GM11168 (cell line): ENCODE results near the gene MBD3L5.
"Not testable (repeated sequence)": the region's sequence is repeated elsewhere in the genome, so short reads cannot be mapped to it uniquely, and the experiment has no call there.

Experiments used
- in situ Hi-C: fragments of 300-500 bp; cut with MboI; formaldehyde crosslinking; loops from one replicate; pipeline ENCODE4 v1.12.0; 2022; ENCODE audit warnings: low sequenced_read_pairs; ENCODE audit not compliant: unreplicated experiment

MBD3L5 gene

DNA sequence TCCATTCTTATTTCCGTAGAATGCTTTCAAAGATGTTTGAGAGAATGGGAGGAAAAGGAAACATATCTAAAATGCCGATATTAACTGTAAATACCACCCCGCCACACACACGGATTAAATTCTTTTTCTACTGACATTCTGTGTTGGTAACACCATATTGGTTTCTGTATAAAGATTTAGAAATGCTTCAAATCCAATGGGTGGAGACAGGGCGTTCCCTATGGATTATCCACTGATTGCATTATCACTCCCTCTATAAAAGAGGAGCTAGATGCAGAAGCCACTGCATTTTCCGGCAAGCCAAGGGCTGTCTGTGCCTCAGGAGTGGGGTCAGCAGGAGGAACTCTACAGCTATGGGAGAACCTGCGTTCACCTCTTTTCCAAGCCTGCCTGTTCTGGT, 18.6 kb downstream of the MBD3L5 start, which contains the start of gene MBD3L2:
TSS of gene MBD3L2 (plus strand) at position 301 of the 400 bp plus-strand sequence. CDS start at position 354, 53 bp downstream.
- in situ Hi-C loops, result not testable (repeated sequence)

- in situ Hi-C loops, result not testable (repeated sequence)
These were observed 21.0 kb downstream of the MBD3L5 start for GRCh38 chr19:7051421-7051820.

GRCh38 chr19:7052896-7053295, 22.5 kb downstream of the MBD3L5 start:
- in situ Hi-C loops, result not testable (repeated sequence)

DNA sequence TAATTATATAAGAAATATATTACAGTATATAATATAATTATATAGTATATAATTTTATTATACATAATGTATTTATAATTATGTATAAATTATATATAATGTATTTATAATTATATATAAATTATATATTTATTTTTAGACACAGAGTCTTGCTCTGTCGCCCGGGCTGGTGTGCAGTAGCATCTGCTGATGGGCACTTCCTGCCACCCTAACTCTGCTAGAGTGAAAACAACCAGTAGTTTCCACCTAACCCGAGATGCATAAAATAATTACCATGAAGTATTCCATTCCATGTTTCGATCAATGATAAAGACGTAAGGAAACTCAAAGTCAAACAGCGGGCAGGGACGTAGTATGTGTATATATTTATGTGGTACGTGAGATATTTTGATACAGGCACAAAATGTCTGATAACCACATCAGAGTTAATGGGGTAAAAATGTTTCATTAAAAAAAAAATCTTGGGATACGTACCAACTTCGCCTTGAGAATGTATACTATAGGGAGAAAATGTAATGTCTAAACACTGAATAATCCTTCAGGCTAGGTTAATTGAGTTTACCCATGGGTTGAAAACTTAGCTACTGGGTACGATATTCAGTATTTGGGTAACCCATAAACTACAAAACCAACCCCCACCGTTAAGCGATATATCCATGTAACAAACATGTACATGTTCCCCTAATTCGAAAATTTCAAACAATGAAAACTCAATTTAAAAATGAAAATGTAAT, 24.4 kb downstream of the MBD3L5 start:
- in situ Hi-C loops, result not testable (repeated sequence)

GRCh38 chr19:7055679-7056078, 25.3 kb downstream of the MBD3L5 start:
- in situ Hi-C loops, result not testable (repeated sequence)

GRCh38 chr19:7056371-7056770, 26.0 kb downstream of the MBD3L5 start:
- in situ Hi-C loops, result not testable (repeated sequence)

GRCh38 chr19:7058576-7058975, 28.2 kb downstream of the MBD3L5 start, which contains the start of gene MBD3L3:
Gene MBD3L3 (minus strand): TSS chr19:7058676. CDS start chr19:7058605, 71 bp downstream.
- in situ Hi-C loops, result not testable (repeated sequence)

GRCh38 chr19:7059977-7060376, 29.6 kb downstream of the MBD3L5 start:
- in situ Hi-C loops, result not testable (repeated sequence)

GRCh38 chr19:7063339-7063738, 33.0 kb downstream of the MBD3L5 start:
- in situ Hi-C loops, result no loop called here

DNA sequence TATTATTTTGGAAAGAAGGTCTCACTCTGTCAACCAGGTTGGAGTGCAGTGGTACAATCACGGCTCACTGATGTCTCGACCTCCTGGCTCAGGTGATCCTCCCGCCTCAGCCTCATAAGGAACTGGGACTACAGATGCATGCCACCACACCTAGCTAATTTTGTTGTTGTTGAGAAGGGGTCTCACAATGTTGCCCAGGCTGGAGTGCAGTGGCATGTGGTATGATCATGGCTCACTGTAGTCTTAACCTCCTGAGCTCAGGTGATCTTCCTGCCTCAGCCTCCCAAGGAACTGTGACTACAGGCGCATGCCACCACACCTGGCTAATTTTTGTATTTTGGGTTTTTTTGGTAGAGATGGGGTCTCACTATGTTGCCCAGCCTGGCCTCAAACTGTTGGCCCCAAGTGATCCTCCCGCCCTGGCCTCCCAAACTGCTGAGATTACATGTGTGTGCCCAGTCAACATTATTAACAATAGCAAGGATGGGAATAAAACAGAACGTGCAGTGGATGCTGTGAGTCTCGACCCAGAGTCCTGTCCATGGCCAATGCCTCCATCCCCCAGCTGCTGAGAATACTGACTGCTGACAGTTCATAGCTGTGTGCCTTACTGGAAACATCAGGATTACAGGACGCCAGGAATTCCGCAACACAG, 33.5 kb downstream of the MBD3L5 start:
- in situ Hi-C loops, result no loop called here

DNA sequence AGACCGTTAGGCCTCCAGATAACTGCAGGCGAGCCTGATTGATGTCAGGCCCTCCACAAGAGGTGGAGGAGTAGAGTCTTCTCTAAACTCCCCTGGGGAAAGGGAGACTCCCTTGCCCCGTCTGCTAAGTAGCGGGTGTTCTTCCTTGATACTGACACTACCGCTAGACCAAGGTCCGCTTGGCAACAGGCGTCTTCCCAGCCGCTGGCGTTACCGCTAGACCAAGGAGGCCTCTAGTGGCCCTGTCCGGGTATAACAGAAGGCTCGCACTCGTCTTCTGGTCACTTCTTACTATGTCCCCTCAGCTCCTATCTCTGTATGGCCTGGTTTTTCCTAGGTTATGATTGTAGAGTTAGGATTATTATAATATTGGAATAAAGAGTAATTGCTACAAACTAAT, 36.7 kb downstream of the MBD3L5 start:
- in situ Hi-C loops, result not testable (repeated sequence)

GRCh38 chr19:7067716-7068115, 37.3 kb downstream of the MBD3L5 start:
- in situ Hi-C loops, result no loop called here

DNA sequence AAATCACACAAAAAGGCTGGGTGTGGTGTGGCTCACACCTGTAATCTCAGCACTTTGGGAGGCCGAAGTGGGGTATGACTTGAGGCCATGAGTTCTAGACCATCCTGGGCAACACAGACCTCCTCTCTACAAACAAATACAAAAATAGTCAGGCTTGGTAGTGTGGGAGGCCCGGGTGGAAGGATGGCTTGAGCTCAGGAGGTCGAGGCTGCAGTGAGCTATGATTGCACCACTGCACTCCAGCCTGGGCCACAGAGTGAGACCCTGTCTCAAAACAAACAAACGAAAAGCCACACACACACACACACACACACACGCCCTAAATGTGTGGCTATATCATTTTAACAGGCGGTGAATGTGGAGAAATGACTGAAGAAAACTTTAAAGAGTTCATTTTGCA, 38.2 kb downstream of the MBD3L5 start:
- in situ Hi-C loops, result no loop called here

DNA sequence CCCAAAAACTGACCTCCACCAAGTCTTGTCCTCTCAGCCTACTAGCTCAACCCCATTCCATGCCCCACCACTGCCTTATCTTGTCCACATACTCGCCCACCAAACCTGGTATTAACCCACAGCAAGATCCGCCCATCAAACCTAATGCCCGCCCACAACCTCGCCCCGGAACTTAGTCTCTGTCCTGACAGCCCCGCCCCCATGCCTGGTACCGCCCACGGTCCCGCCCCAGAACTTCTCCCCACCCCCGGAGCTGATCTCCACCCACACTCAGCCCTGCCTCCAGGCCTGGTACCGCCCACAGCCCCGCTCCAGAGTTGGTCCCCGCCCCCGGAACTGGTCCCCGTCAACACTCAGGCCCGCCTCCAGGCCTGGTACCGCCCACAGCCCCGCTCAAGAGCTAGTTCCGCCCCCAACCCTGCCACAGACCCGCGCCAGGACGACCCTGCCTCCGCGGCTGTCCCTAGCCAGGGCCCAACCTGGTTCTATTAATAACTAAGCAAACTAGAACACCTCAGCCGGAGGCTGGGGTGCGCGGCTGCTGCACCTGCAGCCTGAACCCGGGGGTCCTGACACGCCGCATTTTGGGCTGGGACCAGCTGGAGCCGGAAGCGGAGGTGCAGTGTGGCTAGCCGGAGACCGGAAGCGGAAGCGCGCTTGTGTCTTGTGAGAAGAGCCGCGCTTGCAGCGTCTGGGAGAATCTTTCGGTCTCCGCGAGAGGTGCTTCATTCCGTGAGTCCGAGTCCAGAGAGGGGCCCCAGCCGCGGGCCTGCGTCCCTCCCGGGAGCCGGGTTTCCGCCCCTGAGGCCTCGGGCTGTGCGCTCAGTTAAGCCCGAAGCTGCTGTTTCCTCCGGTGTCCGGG, 38.9 kb downstream of the MBD3L5 start, which contains the start of gene ZNF557:
TSS of gene ZNF557 (plus strand) at position 662 of the 862 bp plus-strand sequence. CDS start 5,372 bp downstream, outside the sequence.
- in situ Hi-C loops, result no loop called here

DNA sequence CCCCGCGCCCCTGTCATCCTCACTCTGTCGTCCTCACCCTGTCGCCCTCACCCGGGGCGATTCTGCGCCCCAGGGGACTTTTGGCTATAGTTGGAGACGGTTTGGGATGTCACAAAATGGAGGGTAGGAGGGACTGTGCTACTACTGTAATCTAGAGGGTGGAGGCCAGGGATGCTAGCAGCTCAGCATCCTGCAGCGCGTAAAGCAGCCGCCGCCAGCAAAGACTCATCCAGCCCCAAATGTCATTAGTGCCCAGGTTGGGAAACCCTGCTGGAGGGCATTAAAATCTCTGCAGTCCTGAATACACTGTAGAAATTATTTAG, 39.5 kb downstream of the MBD3L5 start:
- in situ Hi-C loops, result no loop called here

DNA sequence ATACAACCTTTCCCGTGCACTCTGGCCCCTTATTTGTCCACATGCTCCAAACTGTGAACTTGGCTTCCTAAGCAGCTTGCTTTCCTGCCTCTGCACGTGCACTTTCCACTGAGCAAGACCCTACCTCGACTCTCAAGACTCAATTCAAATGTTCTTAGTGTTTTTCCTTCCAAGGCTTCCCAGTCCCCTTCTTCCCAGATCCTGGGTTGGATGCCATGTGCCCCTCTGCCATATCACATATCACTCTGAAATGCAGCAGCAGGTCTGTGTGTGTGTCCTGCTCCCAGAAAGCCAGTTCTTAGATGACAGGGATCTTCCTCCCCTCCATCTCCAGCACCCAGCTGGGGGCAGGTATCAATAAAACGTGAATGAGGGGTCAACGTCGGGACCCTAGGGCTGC, 42.2 kb downstream of the MBD3L5 start:
- in situ Hi-C loops, result no loop called here

DNA sequence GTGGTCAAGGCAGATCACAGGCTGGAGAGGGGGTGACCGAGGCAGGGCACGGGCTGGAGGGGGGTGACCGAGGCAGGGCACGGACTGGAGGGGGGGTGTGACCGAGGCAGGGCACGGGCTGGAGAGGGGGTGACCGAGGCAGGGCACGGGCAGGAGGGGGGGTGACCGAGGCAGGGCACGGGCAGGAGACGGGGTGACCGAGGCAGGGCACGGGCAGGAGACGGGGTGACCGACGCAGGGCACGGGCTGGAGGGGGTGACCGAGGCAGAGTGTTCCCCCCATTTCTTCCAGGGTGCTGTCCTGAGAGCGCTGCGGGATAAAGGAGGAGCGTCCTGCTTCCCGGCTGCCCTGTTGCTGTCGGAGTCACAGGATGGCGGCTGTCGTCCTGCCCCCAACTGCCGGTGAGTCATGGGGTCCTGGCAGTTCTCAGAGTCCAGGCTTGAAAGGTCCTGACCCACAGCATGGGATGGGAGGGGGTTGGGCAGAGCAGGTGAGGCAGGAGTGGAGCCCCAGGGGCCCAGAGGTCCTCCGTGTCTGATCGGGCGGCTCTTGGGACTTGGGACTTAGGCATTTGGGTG, 44.4 kb downstream of the MBD3L5 start:
- in situ Hi-C loops, result loop anchor here (25.0 kb wide), 1 partner anchor 738 kb away; no protein-coding TSS in a partner anchor

GRCh38 chr19:7076151-7076550, 45.8 kb downstream of the MBD3L5 start:
- in situ Hi-C loops, result loop anchor here (25.0 kb wide), 1 partner anchor 736 kb away; no protein-coding TSS in a partner anchor

- in situ Hi-C loops, result loop anchor here (25.0 kb wide), 1 partner anchor 734 kb away; no protein-coding TSS in a partner anchor
These were observed 47.6 kb downstream of the MBD3L5 start for GRCh38 chr19:7078008-7078407.
